ENCODE results near the gene TBC1D23. TPM values are rescaled to one million over a fixed set of nuclear protein-coding genes. Genes with fewer than 3 reads are reported as not detected.
A peak's percentile ranks its signal among the peaks of the same experiment; 100 is the strongest.

TBC1D23 gene
- total and polyA plus RNA-seq, 2 of the 13 experiments (the other 11 are each of a cell fraction or from before 2014, with no cell fraction given) = 28.7 to 35.4 TPM

- Histone ChIP-seq H3K4me2 (ENCODE audit: low read depth, low read length) (peak overlapping the region; percentile 23; the same call in 1 of the 2 replicates), H3K4me1 (ENCODE audit: insufficient read depth, low read length) (peaks cover 20% of the 10 kb centered on the region), H4K20me1 (ENCODE audit: insufficient read depth, low read length) (no peaks in the 10 kb centered on the region), H3K27me3 (ENCODE audit: control insufficient read depth in 1 of 2, insufficient read depth in 2 of 2, low read length in 2 of 2) (no peaks in the 10 kb centered on the region), H2AFZ (ENCODE audit: low read length) (no peak overlapping the region), H3K9me3 (ENCODE audit: low read length) (no peaks in the 10 kb centered on the region), H3K9ac (ENCODE audit: insufficient read depth, low read depth, low read length) (no peak overlapping the region), H3K4me3 (replicated peaks in 1 of 3; ENCODE audit: insufficient read depth in 1 of 3, low read depth in 2 of 3, low read length in 3 of 3) (no peak overlapping the region), H3K79me2 (ENCODE audit: insufficient read depth, low read length) (no peaks in the 10 kb centered on the region), H3K36me3 (replicated peaks in 1 of 2; ENCODE audit: control insufficient read depth in 1 of 2, insufficient read depth in 2 of 2, low read length in 2 of 2) (peaks cover 14 to 48% of the 10 kb centered on the region in 2 experiments; a peak in 4 of 5 replicates), H3K27ac (ENCODE audit: extremely low read length, insufficient read depth, low read length) (peak overlapping the region; percentile 61)
- FAIRE-seq (peak; percentile 30), DNase-seq (ENCODE audit: low spot score) (no peak), ATAC-seq (peak; percentile 88)
- WGBS (ENCODE audit: low lambda C conversion rate) = 78% methylated on average over 10 of the region's 10 CpGs
- POLR2A ChIA-PET = no interaction called here
- CTCF ChIA-PET (ENCODE audit: low intra/inter-chr PET ratio, low total read pairs) = no interaction called here
- BruUV-seq (replicated peaks) = no TSS peak
- in situ Hi-C loops (cut with HindIII; ENCODE audit: extremely low pct_ligation_motif_present, low pct_unique_long_range_greater_than_20kb) = no loop called here
- intact Hi-C loops (cut with micrococcal nuclease; ENCODE audit: unreplicated experiment) = no loop called here
- TF ChIP-seq ZNF446 (CRISPR knock-in tag; IDR thresholded peaks at IDR 0.05) (no peak), ZNF292 (CRISPR knock-in tag; IDR thresholded peaks at IDR 0.05; ENCODE audit: borderline replicate concordance, low read depth) (peak; percentile 75; the same call in 1 of the 2 replicates), ZNF747 (CRISPR knock-in tag; IDR thresholded peaks at IDR 0.05; ENCODE audit: borderline replicate concordance) (no peak), ZIK1 (CRISPR knock-in tag; IDR thresholded peaks at IDR 0.05; ENCODE audit: borderline replicate concordance, low read depth) (no peak), GMEB1 (CRISPR knock-in tag; IDR thresholded peaks at IDR 0.05; ENCODE audit: borderline replicate concordance) (peak; percentile 39; the same call in 1 of the 2 replicates), ZNF33B (CRISPR knock-in tag; IDR thresholded peaks at IDR 0.05) (0 out of 2 replicates have a peak, but pooled peaks have one; percentile 36), RXRB (CRISPR knock-in tag; IDR thresholded peaks at IDR 0.05; ENCODE audit: borderline replicate concordance) (no peak), JUNB (CRISPR knock-in tag; IDR thresholded peaks at IDR 0.05; ENCODE audit: borderline replicate concordance) (no peak), PHF5A (CRISPR knock-in tag; IDR thresholded peaks at IDR 0.05; ENCODE audit: low read depth, unreplicated experiment) (no peak), ZNF652 (CRISPR knock-in tag; IDR thresholded peaks at IDR 0.05; ENCODE audit: borderline replicate concordance, low read depth) (peak; percentile 66; the same call in 1 of the 2 replicates), MYNN (CRISPR knock-in tag; IDR thresholded peaks at IDR 0.05; ENCODE audit: low read depth) (no peak), ZNF136 (CRISPR knock-in tag; IDR thresholded peaks at IDR 0.05; ENCODE audit: low read depth) (0 out of 2 replicates have a peak, but pooled peaks have one; percentile 31), ZNF589 (CRISPR knock-in tag; conservative IDR thresholded peaks at IDR 0.05) (no peak), LCORL (IDR thresholded peaks at IDR 0.05) (no peak), LCORL (CRISPR knock-in tag; IDR thresholded peaks at IDR 0.05) (0 out of 2 replicates have a peak, but pooled peaks have one; percentile 27), MEIS2 (CRISPR knock-in tag; IDR thresholded peaks at IDR 0.05) (peak; percentile 77; the same call in 1 of the 2 replicates), ZNF792 (CRISPR knock-in tag; IDR thresholded peaks at IDR 0.05) (no peak), SALL1 (CRISPR knock-in tag; IDR thresholded peaks at IDR 0.05) (peak; percentile 54), PAXIP1 (CRISPR knock-in tag; conservative IDR thresholded peaks at IDR 0.05) (peak; percentile 73), BRCA1 (CRISPR knock-in tag; IDR thresholded peaks at IDR 0.05) (no peak)
These were observed 91.8 kb downstream of the TBC1D23 start for GRCh38 chr3:100352296-100353231.

Measured in HepG2 (cell line).